Measurements from ENCODE around the gene TEX38.

- TF ChIP-seq E2F4 (CRISPR knock-in tag; IDR thresholded peaks at IDR 0.05; ENCODE audit: borderline replicate concordance, low read depth) (no peak), TEAD4 (CRISPR knock-in tag; IDR thresholded peaks at IDR 0.05) (no peak), ZNF263 (CRISPR knock-in tag; IDR thresholded peaks at IDR 0.05; ENCODE audit: low read depth) (no peak)
Measured at GRCh38 chr1:46717654-46718053, 46.0 kb downstream of the TEX38 start.

Measured in WTC11 (cell line).